ENCODE data around the gene JAZF1. TPM values are rescaled to one million over a fixed set of nuclear protein-coding genes. Genes with fewer than 3 reads are reported as not detected.

Gene JAZF1
- total RNA-seq, 1 experiment from 2014 or later, result 9.1 TPM

- H2BK5ac ChIP-seq (ENCODE audit: insufficient read length, low read length), result no peak overlapping the region
- H3K79me2 ChIP-seq (ENCODE audit: insufficient read depth, low read length), result no peaks in the 10 kb centered on the region
- no peaks in the 10 kb centered on the region for H3K27me3 ChIP-seq (ENCODE audit: insufficient read depth, low read length)
- H2BK15ac ChIP-seq (ENCODE audit: low read depth, low read length), result no peak overlapping the region
- no peaks in the 10 kb centered on the region for H3K23me2 ChIP-seq (ENCODE audit: insufficient read length, low read depth, low read length, poor library complexity, severe bottlenecking)
- Mint-ChIP-seq H3K9me3 (0 out of 5 replicates have a peak, but pooled peaks cover 0 to 2% of the 10 kb centered on the region in 2 experiments), H3K4me1 (peaks cover 35 to 40% of the 10 kb centered on the region in 2 experiments), H3K27ac (no peak overlapping the region), H3K4me3 (no peak overlapping the region), H3K27me3 (ENCODE audit: low read depth) (no peaks in the 10 kb centered on the region; the same call in 1 of the 2 replicates), H3K36me3 (ENCODE audit: insufficient read depth in 1 of 3, low read depth in 3 of 3) (peaks cover 0 to 15% (median 0%) of the 10 kb centered on the region in 3 experiments; a peak in 3 of 7 replicates)
- H3K9ac ChIP-seq (ENCODE audit: extremely low read depth, insufficient read length, low read length), result no peak overlapping the region
- no peak overlapping the region for H2BK20ac ChIP-seq (ENCODE audit: low read depth, low read length, poor library complexity, severe bottlenecking)
- no peak for TF ChIP-seq CTCF (conservative IDR thresholded peaks at IDR 0.05)
- no peak overlapping the region for H2AK5ac ChIP-seq (ENCODE audit: insufficient read length, low read length)
- no peak overlapping the region for H4K8ac ChIP-seq (replicated peaks; ENCODE audit: insufficient read length, low read depth, low read length)
- H3K4me2 ChIP-seq (ENCODE audit: insufficient read depth, insufficient read length, low read length), result no peak overlapping the region
- H3K9me3 ChIP-seq (ENCODE audit: control insufficient read depth, low read depth, low read length), result no peaks in the 10 kb centered on the region
- peaks cover 10% of the 10 kb centered on the region; the same call in 1 of the 2 replicates for H3K4me1 ChIP-seq (ENCODE audit: insufficient read depth, low read length)
- H2BK12ac ChIP-seq (ENCODE audit: insufficient read length, low read depth, low read length), result no peak overlapping the region
- no peaks in the 10 kb centered on the region for H4K20me1 ChIP-seq (ENCODE audit: control insufficient read depth, insufficient read depth, insufficient read length)
- WGBS (ENCODE audit: extremely low coverage, insufficient read length, low lambda C conversion rate), result no CpG with 5 or more reads among the region's 1 CpG
- no peak overlapping the region for H3K27ac ChIP-seq (ENCODE audit: insufficient read length, low read depth, low read length)
- H3T11ph ChIP-seq (ENCODE audit: low read length), result no peak overlapping the region
- no peak overlapping the region for H2AFZ ChIP-seq (ENCODE audit: low read length)
- no peak overlapping the region for H2BK120ac ChIP-seq (ENCODE audit: low read depth, low read length, poor library complexity, severe bottlenecking)
- H3K18ac ChIP-seq (ENCODE audit: insufficient read length, low read depth, low read length), result no peak overlapping the region
- DNase-seq, result no peak
- no peak overlapping the region for H3K56ac ChIP-seq (ENCODE audit: insufficient read length, low read depth, low read length)
- H3K79me1 ChIP-seq (ENCODE audit: insufficient read depth, low read depth, low read length, poor library complexity, severe bottlenecking), result no peaks in the 10 kb centered on the region
- no peak overlapping the region for H3K23ac ChIP-seq (ENCODE audit: insufficient read length, low read depth, low read length)
- H3K4ac ChIP-seq (ENCODE audit: low read depth, low read length), result no peak overlapping the region
- no peak overlapping the region for H4K91ac ChIP-seq (ENCODE audit: insufficient read length, low read depth, low read length)
- no peak overlapping the region for H4K5ac ChIP-seq (ENCODE audit: insufficient read length, low read depth, low read length)
- H3K14ac ChIP-seq (ENCODE audit: insufficient read depth, low read length), result no peak overlapping the region
Observed at GRCh38 chr7:27918503-27918902, 262.1 kb downstream of the JAZF1 start.
